SHP77 (cell line): ENCODE data around the gene MYO5A.

Source experiments
- DNase-seq, 2 experiments: peaks; one replicate each; lab custom pipeline; 2025; lab: John Stamatoyannopoulos, UW

MYO5A gene

DNA sequence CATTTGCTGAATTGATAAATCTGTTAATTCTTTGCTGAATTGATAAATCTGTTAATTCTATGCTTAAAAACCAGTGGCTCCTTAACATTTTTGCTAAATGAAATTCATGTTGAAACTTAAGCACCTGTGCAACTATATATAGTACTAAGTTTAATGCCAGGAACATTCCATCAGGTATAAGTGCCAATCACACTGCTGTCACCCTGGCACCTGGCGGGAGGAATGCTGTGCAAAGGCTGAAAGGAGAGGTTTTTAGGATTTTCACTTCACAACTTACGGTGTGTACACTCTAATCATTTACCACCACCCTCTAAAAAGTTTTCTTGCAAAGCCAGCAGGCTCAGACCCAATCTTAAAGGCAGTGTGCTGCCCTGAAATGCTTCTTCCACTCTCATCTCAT is 199.5 kb downstream of the MYO5A start:
- no peak for DNase-seq

DNA sequence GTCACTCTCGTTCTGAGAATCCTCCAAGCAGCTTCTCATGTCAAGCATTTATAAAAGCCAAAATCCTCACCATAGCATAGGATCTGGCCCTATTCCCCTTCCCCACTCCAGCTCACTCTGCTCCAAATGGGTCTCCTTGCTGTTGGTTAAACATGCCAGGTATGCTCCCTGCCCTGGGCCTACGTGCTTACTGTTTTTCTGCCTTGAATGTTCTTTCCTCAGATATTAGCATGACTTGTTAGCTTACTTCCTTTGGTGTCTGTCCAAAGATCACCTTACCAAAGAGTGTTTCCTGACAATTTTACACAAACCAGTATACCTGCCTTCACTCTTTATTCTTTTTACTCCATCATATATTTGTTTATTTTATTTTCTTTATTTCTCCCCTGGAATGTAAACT is 200.0 kb downstream of the MYO5A start:
- DNase-seq, result no peak

DNA sequence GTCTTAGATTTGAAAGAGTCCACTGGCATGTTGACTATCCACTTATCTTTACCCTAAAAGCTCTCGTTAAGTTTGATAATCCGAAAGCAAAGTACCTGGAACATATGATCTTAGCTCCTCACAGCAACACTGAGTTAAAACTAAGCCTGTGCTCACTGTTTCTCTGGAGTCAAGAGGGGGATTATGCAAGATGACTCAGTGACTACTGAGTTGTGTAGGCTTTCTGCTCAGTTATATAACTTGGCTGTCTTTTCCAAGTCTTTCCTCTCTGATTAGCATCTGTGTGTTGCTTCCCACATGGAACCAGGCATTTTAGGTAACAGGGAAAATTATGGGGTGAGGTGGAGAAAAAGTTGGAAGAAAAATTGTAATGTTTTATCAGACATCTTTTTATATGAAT is 201.9 kb downstream of the MYO5A start:
- DNase-seq, result no peak

DNA sequence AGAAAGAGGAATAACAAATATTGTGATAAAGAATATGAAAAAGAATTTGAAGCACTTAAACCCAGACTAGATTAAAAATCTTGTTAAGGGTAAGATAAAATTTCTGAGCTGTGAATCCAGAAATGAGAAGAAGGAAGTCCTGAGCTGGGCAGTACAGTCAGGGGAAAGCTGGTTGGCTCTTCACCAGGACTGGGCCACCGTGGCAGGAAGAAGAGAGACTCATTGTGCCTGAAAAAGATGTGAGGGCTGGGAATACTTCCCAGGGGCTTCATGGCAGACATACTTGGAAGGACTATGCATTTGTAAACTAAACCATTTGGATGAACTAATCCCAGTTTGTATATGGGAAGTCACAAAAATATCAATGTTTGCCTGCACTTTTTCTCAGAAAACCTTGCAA is 204.6 kb downstream of the MYO5A start:
- no peak for DNase-seq

DNA sequence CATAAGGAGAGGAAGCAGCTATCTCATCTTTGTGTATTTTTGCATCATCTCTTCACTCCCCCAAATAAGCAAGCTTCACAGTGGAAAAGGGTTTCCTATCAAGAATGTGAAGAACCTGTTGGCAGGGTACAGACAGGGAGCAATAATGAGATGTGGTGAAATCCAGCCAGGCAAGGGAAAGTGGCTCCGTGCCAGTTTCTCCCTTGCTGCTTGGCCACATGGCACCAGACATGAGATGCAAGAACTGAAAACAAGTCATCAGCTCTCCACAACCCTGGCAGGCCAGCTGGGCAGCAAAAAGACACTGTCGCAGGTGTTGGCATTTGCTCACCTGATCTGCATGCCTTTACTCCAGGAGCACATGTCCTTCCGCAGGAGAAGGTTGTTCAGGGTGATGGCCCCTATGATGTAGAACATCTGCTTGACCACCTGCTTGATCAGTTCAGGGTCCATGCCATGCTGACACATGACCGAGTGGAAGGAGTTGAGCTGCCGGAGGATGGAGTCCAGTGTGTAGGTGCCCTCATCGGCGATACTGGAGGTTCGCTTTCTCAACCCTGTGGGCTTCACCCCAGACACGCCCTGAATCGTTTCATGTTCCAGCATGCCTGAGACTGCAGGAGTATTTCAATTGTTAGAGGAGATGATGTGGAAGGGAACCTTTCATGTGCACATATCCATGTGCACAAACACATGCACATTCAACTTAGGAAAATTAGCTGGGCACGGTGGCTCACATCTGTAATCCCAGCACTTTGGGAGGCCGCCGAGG is 209.8 kb downstream of the MYO5A start:
- no peak for DNase-seq

DNA sequence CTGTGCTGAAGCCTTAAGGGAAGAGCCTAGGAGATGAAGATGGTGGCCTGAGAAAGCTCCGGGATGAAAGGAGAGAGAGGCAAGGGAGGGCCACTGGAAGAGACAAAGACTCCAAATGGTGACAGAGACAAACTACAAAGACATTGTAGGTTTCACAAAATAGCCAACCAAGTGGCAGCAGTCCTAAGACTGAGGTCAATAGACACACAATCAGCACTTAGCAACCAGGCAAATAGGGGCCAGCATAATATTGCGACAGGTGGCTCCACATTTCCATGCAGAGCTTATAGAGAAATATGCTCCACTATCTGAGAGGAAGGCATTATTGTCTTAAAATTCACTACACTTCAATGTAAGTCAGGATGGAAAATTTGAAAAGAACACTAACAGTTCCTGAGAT is 211.0 kb downstream of the MYO5A start:
- DNase-seq, result no peak

DNA sequence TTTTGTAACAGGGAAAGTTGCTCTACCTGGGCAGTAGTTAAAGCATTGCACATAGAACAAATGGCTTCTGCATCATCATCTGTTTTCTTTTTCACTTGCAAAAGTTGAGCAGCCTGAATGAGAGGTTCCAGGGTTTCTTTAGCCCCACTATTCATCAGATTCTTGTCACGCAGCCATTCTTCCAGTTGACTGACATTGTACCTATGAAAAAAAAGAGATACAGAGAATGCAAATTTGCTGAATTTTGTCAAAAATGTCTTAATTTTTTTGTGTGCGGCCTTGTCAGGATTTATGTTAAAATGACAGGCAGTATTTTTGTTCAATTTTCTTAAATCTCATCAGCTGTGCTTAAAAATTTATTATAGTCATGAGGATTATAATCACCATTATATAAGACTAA is 211.7 kb downstream of the MYO5A start:
- DNase-seq, result no peak

DNA sequence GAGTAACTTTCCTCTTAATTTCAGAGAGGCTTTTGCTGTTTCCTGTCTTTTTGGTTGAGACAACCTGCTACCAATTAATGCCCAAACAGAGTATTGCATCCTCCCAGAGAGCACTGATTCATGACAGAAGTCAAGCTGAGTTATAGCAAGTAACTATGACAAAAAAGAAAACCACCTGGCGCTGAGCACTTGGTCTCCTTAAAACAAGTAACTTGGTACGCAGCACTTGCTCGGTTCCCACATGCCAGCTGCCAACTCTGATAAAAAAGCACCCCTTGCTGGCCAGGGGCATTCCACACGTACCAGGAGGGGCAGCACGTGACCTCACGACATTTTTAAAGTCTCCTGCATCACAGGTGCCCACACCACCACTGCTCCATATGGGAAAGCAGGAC is 219.5 kb downstream of the MYO5A start:
- DNase-seq, result no peak

DNA sequence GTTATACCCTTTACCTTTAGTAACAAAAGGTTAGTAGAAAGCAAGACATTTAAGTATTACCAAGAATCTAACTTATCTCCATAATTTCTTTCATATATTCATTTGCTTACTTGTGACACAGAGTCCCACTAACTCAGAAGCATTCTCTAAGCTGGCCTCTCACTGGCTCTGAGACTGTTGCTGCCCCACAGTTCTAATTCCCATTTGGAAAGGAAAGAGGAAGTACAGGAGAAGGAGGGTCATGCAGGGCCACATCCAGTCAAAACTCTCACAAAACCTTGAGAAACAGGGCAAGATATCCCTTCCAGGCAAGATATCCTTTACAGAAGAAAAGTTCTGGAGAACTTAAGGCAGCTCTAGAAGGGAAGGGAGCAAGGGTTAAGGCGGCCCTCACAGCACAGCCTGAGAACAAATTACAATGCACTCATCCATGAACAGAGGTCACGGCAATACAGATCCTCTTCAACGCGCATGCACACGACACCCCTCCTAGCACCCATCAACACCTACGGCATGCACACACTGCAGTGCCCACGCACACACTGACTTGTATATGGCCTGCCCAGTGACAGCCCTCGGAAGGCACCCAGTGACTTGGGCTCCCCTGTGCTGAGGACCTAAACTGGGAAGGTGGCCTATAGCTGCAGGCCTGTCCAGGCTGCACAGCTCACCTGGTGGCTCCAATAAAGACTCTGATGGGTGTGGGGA is 220.1 kb downstream of the MYO5A start:
- DNase-seq, result no peak

DNA sequence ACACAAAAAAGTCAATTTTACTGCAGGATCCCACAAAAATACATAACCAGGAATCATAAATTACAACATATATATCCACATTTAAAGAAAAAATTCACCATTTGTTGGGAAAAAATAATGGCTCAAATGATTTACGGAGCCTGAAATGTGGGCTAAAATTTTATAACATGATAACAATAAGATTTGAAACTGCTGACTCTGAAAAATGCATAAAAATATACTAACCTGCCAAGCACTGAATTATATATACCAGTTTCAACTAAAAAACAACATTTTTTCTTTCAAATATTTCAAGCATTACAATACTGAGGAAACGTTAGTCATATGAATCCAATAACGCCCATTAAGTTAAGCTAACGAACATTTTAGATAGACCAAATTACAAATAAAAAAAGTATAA is 220.8 kb downstream of the MYO5A start:
- DNase-seq, result no peak

DNA sequence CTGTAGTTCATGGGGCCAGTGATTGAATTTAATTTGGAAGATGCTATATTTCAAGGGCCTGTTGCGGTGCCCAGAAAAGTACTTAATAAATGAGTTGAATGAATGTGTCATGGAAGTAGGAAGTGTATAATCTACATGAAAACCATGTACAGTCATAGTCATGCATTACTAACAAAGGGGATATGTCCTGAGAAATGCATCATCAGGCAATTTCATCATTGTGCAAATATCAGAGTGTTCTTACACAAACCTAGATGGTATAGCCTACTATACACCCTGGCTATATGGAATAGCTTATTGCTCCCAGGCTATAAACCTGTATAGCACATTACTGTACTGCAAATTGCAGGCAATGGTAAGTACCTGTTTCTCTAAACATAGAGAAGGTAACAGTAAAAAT is 222.4 kb downstream of the MYO5A start:
- DNase-seq, result no peak

DNA sequence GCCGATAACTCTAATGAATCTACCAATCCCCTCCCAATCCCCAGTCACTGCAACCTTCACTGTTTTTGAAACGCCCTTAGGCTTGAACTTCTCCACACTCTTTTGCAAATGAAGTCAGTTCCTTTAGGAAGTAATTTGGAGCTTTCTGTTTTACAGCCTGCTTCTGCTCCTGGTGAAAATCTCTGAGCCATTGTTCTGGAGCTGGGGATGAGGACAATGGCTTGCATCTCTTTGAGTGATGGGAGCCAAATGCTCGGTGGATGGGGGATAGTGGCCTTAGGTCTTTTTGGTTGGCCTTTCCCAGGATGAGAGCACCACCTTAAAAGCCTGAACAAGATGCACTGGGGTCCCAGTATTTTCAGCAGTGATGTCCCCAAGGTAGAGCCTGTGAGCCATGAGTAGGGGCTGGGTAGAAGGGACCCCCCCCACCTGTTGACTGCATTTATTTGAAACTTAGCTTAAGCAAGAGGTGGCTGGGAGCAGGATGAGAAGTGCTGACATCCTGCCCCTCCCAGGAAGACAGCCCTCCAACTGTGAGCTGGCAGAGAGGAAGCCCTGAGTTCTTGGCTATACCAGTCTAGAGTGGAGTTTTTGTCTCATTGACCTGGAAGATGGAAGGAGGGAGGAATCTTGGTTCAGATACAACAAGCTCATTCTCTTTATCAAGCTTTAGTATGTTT is 225.4 kb downstream of the MYO5A start:
- no peak for DNase-seq

DNA sequence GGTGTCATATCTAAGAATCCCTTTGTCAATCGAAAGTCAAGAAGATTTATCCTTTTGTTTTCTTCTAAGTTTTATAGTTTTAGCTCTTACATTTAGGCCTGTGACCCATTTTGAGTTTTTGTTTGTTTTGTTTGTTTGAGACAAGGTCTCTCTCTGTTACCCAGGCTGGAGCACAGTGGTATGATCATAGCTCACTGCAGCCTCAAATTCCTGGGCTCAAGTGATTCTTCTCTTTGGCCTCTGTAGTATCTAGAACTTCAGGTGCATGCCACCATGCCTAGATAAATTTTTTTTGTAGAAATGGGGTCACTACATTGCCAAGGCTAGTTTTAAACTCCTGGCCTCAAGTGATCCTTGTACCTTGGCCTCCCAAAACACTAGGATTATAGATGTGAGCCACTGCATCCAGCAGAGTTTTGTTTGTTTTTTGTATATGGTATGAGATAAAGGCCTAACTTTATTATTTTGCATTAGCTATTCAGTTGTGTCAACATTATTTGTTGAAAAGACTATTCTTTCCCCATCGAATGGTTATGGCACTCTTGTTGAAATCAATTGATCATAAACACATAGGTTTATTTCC is 227.3 kb downstream of the MYO5A start:
- no peak for DNase-seq

DNA sequence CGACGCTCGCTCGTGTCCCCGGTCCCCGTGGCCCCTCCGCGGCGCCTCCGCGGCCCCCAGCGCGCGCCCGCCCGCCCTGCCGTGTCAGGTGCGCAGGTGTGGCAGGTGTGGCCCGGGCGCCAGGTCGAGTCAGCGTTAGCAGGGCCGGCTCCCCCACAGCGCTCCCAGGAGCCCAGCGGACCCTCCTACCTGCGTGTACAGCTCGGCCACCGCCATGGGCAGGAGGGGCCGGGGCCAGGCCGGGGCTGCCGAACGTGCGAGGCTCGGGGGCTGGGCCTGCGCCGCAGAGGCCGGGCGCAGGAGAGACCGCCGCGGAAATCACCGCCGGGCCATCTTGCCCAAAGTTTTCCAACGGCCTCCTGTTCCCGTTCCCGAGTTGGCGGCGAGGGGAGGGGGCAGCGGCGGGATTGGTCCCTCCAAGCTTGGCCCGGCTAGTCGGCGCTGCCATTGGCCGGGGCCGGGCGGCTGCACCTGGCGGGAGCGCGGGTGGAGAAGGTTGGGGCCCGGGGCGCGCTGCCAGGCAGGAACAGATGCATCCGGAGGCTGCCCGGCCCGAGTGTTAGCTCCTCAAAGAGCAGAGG is 233.2 kb downstream of the MYO5A start, which contains the start of gene MYO5C:
MYO5C (minus strand) TSS at position 384 of the 581 bp plus-strand sequence; CDS start at position 216, 168 bp downstream.
- peak; percentile 86 to 93 for DNase-seq

DNA sequence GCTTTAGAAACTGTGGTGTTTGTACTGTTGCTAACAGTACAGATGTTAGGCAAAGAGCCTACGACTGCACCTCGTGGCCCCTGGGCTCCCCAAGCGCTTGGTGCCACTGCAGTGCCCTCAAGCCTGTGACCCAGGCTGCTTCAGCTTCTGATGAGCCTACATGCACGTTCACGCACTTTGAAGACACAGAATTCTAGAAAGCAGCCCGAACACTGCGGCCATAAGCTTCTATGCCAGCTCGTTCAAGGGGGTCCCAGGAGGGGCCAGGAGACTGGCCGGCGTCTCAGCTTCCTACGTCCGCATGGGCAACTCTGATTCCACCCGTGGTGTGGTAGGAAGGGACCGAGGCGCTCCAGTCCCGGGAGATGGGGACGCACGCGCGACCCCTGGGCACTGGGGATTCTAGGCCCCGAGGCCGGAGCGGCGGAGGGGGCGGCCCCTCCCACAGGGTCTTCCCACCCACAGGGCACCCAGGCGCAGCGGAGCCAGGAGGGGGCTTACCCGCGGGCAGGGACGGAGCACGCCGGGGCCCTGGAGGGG is 233.7 kb downstream of the MYO5A start:
- DNase-seq, result no peak

DNA sequence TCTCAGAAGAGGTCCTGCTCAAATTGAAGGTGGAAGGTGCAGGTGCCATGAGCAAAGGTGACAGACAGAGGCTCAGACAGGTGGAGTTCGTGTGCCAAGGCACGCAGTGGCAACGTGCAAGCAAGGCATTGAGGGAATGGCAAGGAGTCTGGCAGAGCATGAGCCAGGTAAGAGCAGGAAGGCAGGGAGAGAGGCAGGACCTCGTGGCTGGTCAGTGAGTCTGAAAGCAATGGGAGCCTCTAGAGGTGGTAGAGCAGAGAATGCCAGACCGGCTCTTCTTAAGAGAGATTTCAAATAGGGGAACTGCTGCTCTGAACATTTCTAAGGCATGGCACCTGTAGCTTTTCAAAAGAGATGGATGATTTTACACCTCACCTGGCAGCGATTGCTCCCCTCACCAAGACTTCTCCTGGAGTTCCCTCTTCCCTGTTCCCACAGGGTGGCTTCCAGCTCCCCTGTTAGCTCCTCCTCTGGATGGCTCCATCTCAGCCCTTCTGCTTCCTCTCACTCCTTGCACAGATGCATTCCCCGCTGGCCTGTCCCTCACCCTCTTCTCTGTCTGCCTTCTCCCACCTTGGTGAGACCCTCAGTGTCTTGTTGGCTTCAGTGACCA is 235.8 kb downstream of the MYO5A start:
- no peak for DNase-seq

DNA sequence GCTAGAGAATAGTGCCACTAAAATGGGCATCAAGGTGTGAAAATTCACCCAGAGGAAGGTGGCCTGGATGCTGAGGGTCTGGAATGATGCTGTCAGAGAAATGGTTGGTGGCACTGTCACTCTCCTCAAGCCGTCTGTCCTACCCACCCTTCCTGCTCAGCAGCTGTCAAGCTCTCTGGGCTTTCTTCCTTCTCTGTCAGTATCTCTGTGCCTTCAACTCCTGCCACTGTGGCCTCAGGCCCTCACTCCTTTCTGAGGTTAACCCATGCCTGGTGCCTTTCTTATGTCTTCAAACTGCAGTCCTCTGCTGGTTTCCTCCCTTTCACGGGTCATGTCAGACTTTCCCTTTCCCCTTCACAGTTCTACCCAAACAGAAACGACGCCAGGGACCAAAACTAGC is 237.5 kb downstream of the MYO5A start:
- no peak for DNase-seq

DNA sequence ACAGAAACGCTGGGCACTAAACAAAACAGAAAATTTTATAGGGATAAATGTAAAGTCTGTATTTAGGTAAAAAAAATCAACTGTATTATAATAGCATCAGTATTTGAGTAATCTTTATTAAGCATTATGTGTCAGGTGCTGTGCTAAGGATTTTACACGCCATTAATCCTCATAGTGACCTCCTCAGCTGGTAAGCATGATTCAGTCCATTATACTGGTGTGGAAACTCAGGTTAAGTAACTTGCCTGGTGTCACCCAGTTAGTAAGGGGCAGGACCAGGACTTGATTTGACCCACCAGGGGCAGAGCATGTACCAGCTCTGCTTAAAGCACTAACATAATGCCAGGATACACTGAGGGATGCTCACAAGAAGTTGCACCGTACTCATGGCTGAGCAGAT is 237.9 kb downstream of the MYO5A start:
- no peak for DNase-seq

DNA sequence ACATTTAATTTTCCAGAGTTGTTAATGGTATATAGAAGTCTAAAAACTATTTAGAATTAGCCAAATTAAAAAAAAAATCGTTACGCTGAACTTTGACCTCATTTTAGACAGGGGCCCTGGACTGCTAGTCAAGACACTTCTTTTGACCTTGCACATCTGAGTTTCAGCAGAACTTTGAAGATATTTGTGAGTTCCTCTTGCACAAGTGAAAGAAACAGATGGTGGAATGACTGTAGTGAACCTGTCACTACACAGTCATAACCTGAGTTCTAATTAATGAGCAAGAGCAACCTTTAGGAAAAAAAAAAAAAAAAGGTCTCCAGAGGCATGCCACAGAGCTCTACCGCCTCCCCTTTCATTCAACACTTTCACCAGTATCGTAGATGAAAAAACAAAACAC is 238.4 kb downstream of the MYO5A start:
- DNase-seq, result no peak

DNA sequence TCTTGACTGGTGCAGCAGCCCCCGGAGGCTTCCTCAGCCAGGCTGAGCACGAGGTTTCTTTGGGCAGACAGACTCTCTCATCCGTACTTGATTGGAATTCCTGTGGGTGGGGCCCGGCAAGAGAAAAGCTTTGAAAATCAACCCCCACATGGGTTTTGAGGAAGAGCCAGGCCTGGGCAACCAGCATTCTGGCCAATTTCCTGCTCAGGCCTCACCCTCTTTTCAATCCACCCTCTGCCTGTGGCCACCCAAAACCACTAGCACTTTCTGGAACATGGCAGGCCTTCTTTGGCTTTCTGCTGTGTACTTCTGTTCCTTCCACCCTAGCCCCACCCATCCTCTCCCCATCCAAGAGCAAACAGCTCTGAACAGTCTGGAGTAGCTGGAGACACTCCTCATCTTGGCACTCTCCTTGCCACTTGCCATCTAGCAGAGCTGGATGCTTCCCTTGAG is 239.0 kb downstream of the MYO5A start:
- no peak for DNase-seq

DNA sequence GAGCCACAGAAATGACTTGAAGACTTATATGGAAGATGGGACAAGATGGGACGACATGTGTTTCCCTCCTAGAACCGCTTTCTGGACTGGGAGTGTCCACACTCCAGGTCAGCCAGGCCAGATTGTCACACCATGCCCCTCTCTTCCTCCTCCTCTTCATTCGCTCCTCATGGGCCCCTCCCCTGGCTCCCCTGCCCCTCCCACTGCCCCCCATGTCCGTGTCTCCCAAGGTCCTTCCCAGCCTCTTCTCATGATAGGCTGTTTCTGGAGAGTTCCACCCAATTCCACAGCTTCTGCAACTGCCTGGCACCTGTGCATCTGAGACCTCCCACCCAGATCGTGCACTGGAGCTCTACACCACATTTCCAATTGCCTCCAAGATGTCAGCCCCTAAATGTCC is 239.7 kb downstream of the MYO5A start:
- DNase-seq, result no peak
